KOPT-K1 (cell line): ENCODE results near the gene KRT83.
"Not testable (repeated sequence)": the region's sequence is repeated elsewhere in the genome, so short reads cannot be mapped to it uniquely, and the experiment has no call there.

ENCODE experiments used
- H3K27ac ChIP-seq: fragments of 200-600 bp; sonication (generic); 2 replicates; pipeline ENCODE4 v1.5.1; 2016; ENCODE audit warnings: antibody characterized with exemption, mild to moderate bottlenecking, low read depth, low read length; ENCODE audit not compliant: poor library complexity, severe bottlenecking
- H3K36me3 ChIP-seq: fragments of 200-600 bp; sonication (generic); 2 replicates; pipeline ENCODE4 v1.5.1; 2017; ENCODE audit warnings: antibody characterized with exemption, mild to moderate bottlenecking, low read length, moderate library complexity; ENCODE audit not compliant: insufficient read depth
- H3K9me3 ChIP-seq: fragments of 200-600 bp; sonication (generic); 2 replicates; pipeline ENCODE4 v1.5.1; 2017; ENCODE audit warnings: antibody characterized with exemption, low read length, mild to moderate bottlenecking; ENCODE audit not compliant: insufficient read depth, poor library complexity, severe bottlenecking

Gene KRT83

DNA sequence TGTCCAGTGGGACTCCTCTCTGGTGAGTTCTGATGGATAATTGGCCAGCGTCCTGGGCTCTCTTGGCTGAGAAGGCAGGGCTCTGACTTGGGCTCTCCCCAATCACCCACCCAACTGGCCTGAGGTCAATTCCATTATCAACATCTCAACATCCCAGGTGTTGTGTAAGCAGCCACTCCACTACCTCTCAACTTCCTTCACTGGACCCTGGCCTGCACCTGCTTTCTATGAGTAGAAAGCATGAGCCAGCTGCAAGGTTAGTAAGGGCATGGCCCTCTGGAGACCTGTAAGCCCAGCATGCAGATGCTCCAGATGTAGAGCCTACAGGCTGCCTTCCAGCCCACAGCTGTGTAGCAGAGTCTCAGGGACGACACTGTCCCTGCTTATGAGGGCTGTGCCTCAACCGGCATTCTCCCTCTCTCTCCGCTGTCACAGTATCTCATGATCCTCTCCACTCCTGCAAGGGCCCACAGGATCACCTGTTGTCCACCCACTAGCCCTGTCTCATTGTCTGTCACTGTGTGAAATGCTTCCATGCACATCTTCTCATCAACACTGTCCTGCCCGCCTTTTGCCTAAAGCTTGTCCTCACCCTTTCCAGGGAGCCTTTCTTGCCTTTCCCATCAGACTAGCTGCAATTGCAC lies 24.5 kb downstream of the KRT83 start:
- H3K27ac ChIP-seq = no peak overlapping the region
- no peaks in the 10 kb centered on the region for H3K9me3 ChIP-seq
- H3K36me3 ChIP-seq = no peaks in the 10 kb centered on the region

- no peaks in the 10 kb centered on the region for H3K36me3 ChIP-seq
- H3K9me3 ChIP-seq = no peaks in the 10 kb centered on the region
- H3K27ac ChIP-seq = no peak overlapping the region
These were observed 25.5 kb downstream of the KRT83 start for GRCh38 chr12:52295663-52296062.

- no peaks in the 10 kb centered on the region for H3K9me3 ChIP-seq
- no peaks in the 10 kb centered on the region for H3K36me3 ChIP-seq
- H3K27ac ChIP-seq = no peak overlapping the region
These were observed 26.4 kb downstream of the KRT83 start for GRCh38 chr12:52294803-52295202.

- H3K36me3 ChIP-seq = no peaks in the 10 kb centered on the region
- H3K9me3 ChIP-seq = no peaks in the 10 kb centered on the region
- H3K27ac ChIP-seq = no peak overlapping the region
These were observed 27.3 kb downstream of the KRT83 start for GRCh38 chr12:52293926-52294325.

DNA sequence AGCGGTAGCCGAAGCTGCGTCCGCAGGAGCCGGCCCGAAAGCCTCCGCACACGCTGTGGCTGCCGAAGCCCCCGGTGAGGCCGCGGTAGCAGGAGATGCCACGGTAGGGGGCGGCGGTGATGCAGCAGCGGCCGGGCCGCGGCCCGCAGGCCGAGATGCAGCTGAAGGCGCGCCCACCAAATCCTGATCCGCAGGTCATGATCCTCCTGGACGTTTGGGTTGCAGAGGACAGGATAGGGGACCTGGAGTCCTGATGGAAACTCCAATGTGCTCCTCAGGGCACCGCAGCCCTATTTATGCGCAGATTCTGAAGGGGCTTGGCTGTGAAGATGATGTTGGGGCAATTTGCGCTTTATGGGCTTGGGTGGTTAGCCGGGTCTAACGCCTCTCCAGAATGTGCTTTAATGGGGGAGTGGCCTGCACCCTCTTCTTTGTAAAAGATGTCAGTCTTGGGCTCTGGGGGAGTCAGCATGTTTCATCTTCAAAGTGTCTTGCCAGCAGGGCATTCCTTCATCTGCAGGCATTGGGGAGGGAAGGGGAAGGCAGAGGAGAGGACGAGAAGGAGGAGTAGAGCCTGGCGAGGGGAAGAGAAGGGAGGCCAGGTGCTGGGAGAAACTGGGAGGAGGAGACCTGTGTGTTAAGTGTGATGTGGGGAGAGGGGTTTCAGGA lies 29.8 kb downstream of the KRT83 start, which contains the start of gene KRT81:
Gene KRT81, minus strand, starts transcription at position 268 of the 669 bp plus-strand sequence. Its CDS starts 69 bp downstream, at position 199.
- H3K27ac ChIP-seq = no peak within 1 kb of the TSS
- H3K36me3 ChIP-seq = no peaks in the 10 kb centered on the region
- no peaks in the 10 kb centered on the region for H3K9me3 ChIP-seq

DNA sequence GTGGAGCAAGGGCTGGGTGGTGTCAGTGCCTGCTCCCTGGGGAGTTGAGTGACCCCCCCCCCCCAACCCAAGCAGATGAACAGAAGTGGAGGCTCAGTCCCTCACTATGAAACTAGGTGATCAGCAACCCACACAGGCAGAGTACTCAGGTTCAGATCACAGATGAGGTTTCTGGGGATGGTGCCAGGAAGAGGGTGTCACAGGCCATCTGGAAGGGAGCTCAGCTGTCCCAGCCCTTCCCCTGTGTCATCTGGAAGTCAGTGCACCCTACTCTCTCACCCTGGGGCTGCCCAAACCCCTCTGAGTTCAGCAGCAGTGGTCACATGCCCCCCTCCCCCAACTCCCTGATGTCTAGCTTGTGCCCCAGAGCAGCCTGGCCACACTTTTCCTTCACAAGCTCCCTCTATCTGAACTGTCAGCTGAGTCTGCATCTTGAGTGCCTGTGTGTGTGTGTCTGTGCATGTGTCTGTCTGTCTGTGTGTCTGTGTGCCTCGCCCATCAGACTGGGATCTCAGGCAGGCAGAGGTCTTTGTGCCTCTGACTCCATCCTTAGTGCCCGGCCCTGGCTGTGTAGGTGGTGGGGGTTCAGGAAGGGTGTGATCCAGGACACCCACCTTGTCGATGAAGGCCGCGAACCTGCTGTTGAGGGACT lies 30.6 kb downstream of the KRT83 start:
- not testable (repeated sequence) for H3K27ac ChIP-seq, H3K36me3 ChIP-seq, H3K9me3 ChIP-seq

DNA sequence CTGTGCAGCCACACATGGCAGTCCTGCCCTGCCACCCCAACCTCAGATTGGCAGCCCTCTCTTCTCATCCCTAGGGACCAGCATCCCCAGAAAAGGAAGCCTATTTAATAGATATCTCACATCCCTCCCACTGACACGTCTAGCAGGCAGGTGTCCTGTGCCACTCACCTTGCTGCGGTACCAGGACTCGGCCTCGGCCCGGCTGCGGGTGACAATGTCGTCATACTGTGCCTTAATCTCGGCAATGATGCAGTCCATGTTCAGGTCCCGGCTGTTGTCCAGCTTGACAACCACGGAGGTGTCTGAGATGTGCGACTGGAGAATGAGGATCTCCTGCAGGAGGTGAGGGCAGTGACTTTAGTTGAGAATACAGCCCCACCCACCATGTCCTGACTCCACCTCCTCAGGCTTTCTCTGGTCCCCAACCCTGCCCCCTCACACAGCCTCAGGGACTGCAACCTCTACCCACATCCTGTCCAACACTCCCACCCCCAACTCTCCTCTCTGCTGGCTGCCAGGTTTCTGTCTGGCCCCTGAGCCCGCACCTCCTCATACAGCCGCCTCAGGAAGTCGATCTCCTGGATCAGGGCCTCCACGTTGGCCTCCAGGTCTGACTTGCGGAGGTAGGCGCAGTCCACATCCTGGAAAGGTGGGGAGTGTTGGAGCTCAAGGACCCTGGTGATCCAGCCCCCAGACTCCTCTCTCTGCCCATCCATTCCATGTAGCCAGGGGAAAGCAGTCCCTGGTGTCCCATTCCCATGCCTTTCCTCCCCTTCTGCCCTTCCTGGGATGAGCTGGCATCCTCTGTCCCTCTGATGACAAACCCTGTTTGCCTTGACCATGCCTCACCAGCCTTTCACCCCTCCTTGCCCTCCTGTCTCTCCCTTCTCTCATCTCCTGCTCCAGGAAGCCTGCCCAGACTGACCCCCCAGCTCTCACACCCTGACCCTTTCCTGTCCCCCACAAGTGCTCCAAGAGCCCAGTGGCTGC lies 33.1 kb downstream of the KRT83 start:
- H3K36me3 ChIP-seq, H3K9me3 ChIP-seq, H3K27ac ChIP-seq: not testable (repeated sequence)

- not testable (repeated sequence) for H3K36me3 ChIP-seq, H3K27ac ChIP-seq, H3K9me3 ChIP-seq
These were observed 34.1 kb downstream of the KRT83 start for GRCh38 chr12:52286857-52287785.

GRCh38 chr12:52285851-52286530 lies 35.2 kb downstream of the KRT83 start:
- Histone ChIP-seq H3K27ac (no peak overlapping the region), H3K36me3 (no peaks in the 10 kb centered on the region), H3K9me3 (no peaks in the 10 kb centered on the region)

GRCh38 chr12:52285172-52285745 lies 35.9 kb downstream of the KRT83 start:
- Histone ChIP-seq H3K9me3 (no peaks in the 10 kb centered on the region), H3K27ac (no peak overlapping the region), H3K36me3 (no peaks in the 10 kb centered on the region)

DNA sequence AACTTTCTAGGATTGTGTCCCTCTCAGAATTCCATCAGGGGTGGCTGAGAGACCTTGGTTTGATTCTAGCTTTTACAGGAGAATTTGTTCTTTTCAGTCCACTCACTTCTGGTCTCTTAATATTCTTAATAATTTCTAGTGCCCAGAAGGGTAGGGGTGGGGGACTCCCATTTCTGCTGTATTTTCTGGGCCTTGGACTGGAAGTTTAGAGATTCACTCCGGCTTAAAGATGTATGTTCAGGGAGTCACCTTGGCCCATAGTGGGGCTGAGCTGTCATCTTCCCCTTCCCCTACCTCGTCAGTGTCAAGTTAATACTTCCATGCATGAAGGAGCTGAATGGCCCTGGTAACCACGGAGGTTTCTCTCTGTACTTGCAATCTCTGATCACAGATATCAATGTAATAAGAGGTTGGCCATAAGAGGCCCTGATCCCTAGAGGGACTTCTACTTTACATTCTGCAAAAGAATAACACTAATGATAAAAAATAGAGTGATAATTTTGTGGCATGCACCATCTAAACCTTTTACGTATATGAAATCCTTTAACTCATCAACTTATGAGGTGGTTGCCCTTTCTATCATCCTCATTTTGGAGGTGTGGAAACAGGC lies 36.5 kb downstream of the KRT83 start:
- H3K36me3 ChIP-seq = no peaks in the 10 kb centered on the region
- no peak overlapping the region for H3K27ac ChIP-seq
- H3K9me3 ChIP-seq = no peaks in the 10 kb centered on the region

GRCh38 chr12:52280796-52281560 lies 40.2 kb downstream of the KRT83 start:
- Histone ChIP-seq H3K9me3 (no peaks in the 10 kb centered on the region), H3K36me3 (no peaks in the 10 kb centered on the region), H3K27ac (no peak overlapping the region)
